ENCODE measurements around the gene THBS2.

The THBS2 gene

DNA sequence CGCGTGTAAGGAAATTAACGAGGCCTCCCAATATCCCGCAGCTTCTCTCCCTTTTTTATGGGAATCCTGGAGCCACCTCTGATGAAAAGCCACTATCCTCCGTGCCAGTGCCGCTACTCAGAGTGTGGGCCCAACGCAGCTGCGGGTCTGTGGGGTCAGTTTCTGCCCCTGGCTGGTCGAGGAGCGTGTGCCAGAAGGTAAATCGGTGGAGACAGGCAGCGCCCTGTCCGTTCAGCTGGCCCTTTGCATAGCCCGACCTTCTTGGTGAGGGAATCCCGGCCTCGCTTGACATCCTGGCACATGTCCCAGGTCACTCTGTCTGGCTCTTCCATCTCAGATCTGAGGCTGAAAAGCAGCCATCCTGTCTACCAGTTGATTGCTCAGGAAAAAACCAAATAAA is 4.6 kb downstream of the THBS2 start:
- DNase-seq: no peak

DNA sequence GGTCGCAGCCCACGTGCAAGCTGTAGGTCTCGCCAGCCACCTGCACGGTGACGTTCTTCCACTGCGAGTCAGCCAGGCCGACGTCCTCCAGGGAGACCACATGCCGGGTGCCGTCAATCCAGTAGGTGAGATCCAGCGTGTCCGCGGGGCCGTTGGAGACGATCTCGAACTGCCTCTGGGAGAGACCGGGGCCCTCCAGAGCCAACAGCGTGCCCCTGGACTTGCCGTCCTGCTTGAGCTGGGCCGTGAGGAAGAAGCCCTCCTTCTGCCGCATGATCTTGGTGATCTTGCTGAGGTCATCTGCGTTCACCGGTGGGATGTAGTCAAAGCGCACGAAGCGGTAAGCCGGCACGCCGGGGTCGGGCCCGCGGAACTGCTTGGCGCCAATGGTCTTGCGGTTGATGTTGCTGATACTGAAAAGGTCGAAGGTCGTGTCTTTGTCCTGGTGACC is 5.1 kb downstream of the THBS2 start:
- DNase-seq: no peak

DNA sequence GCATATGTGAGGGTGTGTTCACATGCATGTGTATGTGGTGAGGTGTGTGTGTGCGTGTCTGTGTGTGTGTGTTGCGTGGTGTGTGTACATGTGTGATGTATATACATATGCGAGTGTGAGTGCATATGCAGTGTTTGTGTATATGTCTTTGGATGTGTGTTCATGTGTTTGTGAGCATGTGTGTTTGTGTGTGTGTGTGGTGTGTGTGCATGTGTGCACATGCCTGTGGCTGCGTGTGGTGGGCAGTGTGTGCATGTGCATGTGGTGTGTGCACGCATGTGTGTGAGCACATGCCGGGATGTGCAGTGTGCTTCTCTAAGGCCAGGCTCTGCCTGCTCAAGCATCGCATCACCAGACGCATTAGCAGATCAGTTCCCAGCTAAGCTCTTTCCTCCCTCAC is 5.7 kb downstream of the THBS2 start:
- DNase-seq: no peak

DNA sequence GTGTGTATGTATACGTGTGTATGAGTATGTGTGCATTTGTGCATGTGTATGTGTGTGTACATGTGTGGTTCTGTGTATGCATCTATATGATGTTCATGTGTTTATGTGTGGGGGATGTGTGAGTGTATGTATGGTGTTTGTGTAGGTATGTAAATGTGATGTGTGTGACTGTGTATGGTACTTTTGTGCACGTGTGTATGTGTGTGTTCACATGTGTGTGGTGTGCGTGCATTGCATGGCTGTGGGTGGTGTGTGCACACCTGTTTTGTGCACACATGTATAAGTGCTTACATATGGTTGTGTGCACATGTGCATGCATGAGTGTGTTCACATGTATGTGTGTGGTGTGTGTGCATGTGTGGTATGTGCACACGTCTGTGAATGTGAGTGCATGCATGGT is 6.2 kb downstream of the THBS2 start:
- no peak for DNase-seq

DNA sequence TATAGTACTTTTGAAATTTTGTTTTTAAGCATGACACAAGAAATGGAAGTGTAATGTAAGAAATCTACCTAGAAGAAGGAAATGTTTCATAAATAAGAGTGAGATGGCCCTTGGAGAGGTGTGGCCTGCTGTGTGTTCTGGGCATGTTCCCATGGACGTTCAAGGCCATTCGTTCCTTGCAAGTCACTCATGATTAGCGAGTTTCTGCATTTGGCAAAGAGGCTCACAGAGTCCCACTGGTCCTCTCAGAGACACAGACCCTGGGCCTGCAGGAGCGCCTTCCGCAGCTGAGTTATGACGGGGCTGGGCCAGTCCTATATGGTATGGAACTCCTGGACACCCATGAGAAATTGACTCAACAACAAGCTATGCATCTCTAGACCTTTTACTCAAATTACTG is 7.2 kb downstream of the THBS2 start:
- DNase-seq: no peak

DNA sequence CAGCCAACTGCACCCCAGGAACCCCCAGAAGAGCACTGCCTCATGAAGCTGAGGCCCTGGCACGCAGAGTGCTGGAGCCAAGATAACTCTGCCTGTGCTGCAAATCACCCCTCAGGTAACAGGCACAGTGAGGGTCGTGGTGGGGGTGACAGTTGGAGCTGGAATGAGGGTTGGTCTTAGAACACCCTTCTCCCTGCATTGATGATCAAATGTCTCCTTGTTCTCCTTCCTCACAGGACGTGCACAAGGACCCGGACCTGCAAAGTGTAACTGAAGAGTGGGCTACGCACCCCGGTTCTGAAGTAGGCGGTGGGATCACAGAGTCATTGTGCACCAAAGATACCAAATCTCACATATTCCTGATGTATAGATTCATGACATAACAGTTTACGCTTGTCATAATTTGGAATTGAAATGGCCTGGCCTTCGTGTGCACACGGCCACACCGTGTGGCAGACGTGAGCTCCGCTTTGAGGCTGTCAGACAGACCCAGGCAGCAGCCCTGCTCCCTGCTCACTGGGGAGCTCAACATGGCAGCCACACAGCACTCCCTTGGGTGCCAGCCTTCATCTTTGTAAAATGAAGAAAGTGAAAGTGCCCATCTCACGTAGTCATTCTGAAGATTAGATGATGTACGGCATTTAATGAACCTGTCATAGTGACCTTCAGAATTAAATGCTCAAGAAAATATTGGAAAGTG is 8.8 kb downstream of the THBS2 start:
- DNase-seq: no peak

DNA sequence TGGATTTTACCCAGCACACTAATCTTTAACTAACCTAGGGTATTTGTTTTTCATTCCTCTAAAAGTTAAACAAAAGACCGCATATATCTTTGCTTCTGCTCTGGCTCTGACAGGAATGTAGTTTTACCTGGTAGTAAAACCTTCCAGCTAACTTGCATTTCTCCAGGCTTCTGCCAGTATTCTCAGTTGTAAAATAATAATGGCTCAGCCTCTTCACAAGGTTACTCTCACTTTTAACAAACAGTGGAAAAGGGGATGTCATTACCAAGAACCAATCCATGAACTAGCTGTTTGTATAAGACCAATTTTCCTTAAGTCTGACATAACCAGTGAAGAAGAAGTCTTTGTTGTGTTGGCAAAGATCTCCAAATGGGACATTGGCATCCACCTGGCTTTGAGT is 10.0 kb downstream of the THBS2 start:
- DNase-seq: no peak

DNA sequence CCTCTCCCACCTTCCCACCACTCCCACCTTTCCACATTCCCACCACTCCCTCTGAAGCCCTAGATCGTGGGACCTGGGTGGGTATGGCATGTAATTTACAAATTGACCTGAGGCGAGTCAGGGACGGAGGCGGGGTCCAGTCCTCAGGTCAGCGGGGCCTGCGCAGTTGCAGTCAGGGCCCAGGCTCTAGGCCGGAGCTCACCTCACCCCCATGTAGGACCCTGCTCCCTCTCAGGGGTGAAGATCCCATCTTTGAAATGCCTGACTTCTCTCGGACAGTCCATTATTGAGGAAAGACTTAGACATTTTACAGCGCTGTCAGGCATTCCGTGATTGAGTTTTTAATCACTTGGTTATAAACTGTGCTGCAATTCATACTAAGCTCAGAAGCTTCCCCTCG is 10.5 kb downstream of the THBS2 start:
- DNase-seq: no peak

DNA sequence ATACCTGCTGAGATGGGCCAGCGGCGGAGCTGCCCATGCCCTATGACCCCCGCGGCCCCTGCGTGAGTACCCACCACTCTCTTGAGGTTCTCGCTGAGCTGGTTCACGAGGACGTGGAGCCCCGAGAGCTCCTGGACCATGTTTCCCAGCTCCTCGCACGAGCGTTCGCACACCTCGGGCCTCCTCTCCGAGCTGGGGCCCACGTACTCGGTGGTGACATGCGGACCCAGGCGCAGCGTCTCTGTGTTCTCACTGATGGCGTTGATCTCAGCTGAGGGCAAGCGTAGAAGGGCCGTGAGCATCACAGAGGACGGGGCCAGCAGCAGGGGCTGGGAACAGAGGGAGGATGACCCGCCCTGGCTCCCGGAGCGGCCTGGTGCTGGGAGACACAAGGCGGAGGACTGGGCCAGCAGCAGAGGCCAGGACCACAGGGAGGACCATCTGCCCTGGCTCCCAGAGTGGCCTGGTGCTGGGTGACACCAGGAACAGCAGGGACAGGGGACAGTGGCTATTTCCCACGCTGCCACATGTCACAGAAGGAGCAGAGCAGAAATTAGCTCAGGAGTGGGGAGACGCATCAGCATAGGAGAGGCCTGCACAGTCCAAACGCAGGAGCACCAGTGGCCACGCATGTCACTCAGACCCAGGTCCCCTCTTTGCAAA is 11.8 kb downstream of the THBS2 start:
- DNase-seq: no peak

DNA sequence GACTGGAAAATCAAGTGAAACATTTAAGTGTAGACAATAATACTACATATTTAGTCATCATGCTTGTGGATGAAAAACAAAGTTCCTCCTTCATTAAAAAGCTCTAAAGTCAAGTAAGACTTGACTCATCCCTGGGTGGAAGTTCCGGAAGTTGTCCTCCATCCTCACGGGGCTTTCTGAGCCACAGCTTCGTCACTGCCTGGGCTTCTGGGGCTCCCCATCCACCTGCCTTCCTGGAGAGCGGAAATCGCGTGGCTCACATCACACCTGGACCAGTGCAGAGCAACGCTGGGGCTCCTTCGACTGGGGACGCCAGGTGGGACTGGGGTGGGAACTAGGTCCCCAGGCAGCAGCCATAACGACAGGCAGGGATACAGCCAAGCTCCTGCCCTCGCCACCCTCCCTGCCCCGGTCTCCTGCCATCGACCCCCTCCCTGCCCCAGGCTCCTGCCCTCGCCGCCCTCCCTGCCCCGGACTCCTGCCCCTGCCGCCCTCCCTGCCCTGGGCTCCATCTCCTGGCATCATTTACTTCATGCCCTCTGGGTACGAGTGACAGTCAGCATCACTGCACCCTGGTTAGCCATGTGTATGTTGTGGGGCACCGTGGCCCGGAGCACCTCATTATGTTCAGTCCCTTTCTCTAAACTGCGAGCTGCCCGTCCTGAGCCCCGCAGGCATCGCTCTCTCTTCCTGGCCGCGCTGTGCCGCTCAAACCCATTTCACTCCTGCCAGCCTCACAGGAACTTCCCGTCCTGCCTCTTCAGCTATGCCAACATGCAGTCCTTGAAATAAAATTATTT is 12.9 kb downstream of the THBS2 start:
- no peak for DNase-seq

DNA sequence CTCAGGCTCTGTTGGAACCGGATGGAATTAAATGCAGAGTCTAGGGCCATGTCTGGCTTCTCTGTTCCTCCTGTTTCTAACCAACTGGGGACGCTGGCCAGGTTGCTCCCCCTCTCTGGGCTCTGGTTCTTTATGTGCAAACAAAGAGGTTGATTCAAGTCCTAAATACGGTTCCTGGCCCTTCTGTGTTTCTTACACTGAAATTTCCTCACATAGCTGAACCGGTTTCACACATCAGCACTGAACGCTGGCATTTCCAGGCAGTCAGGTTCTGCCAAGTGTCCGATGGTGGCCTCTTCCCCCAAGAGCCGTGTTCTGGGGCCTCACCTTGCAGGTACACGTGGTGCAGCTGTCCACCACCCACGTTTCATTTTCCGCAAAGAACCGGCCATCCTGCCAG is 13.5 kb downstream of the THBS2 start:
- no peak for DNase-seq

DNA sequence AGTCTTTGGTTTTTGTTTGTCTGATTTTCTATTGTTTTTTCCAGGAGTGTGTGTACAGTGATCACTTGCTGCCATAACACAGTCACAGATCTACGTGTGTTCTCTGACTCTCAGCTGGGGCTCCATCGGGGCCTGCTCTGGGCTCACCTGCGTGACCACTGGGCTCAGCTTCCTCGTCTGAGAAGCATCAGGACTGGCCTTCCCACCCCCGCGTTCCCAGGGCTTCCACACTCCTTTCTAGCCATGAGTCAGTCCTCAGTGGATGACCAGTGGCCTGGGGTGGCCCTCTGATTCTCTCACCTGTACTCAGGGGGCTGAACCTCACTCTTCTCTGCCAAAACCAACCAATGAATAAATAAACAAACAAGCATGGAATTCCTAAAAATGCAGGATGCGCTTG is 14.5 kb downstream of the THBS2 start:
- no peak for DNase-seq

DNA sequence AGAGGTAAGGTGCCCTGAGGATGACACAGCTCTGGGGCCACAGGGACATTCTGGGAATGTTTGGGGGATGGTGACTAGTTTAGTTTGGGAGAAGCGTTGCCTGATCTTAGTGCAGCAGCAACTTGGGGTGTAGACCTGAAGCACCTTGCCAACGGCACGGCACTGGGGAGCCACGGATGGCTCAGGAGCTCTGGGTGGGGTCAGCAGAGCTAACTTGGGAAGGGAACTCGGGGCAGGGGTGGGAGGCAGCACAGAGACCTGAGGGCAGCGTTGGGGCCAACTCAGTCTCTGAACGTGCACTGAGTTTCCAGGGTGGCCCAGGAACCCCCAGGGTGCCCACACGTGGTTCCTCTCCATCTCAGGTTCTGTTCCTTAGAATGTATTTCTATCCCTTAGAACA is 14.9 kb downstream of the THBS2 start:
- DNase-seq: no peak

DNA sequence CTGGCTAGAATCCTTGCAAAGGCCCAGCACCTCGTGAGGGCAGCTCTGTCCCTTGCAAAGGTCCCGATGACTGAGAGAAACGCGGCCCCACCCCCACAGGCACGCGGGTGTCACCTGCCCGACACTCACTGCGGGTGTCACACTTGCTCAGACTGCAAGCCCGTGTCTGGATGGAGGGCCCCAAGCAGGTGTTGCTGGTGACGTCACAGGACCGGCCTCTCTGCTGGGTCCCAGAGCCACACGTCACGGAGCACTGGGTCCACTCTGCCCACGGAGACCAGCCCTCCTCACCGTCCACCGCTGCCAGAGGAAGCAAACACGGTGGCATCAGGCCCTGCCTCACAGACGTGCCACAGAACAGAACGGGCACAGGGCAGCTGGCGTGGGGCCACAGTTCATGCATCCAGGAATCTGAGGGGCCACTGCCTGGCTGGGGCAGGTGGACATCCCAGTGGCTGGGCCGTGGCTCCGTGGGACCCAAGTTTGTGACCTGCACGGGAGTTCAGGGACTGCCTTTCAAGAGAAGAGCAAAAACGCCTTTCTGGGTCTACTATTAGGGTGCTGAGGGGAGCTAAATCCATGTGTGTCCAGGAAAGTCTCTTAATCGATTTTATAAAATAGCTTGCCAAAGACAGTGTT is 16.0 kb downstream of the THBS2 start:
- no peak for DNase-seq

DNA sequence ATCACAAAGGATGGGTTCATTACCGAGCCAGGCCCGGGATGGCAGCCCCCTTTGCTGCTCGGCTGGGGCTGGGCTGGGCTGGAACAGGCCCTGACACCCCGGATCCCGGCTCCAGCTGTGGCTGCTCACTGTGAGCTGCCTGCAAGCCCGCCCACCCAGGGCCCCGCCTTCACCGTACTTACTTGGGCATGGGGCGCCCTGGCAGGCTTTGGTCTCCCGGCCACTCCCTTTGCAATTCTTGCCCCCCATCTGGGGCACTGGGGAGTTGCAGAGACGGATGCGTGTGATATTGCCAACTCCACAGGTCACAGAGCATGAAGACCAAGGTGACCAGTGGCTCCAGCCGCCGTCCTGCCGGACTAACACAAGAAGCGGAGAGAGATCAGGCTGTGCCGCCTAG is 16.7 kb downstream of the THBS2 start:
- no peak for DNase-seq

DNA sequence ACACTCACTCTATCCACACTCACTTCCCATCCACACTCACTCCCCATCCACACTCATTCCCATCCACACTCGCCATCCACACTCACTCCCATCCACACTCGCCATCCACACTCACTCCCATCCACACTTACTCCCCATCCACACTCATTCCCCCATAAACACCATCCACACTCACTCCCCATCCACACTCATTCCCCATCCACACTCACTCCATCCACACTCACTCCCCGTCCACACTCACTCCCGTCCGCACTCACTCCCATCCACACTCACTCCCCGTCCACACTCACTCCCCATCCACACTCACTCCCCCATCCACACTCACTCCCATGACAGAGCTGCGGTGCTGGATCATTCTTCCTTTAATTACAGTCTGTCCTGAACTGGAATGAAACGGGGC is 17.1 kb downstream of the THBS2 start:
- no peak for DNase-seq

DNA sequence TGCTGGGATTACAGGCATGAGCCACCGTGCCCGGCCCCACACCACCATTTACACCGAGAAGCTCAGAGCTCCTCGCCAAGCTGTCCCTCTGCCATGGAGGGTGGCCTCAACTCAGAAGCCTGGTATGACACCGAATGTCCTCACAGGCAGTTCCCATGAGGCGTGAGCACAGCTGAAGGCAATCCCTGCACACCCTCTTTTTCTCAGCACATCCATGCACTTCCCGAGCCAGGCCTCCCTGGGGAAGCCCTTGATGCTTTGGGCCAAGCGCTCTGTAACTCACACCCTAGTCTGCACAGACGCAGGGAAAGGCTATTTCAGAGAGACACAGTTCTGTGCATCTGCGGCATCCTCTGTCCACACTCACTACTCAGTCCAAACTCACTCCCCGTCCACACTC is 18.4 kb downstream of the THBS2 start:
- no peak for DNase-seq

DNA sequence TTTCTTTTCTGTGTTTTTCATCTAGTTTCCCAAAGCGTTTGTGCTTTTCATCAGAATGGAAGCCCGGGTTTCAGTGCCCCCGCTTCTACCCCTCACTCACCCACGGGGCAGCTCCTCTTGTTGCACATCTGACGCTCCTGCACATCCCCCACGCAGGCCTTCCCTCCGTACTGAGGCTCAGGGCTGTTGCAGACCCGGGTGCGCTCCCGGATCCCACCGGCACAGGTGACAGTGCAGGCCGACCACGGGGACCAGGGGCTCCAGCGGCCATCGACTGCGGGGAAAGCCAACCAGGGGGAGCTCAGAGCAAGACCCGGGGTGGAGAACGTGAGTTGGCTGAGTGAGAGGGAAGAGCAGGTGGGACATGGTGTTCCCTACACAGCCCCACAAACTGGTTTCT is 19.0 kb downstream of the THBS2 start:
- no peak for DNase-seq

DNA sequence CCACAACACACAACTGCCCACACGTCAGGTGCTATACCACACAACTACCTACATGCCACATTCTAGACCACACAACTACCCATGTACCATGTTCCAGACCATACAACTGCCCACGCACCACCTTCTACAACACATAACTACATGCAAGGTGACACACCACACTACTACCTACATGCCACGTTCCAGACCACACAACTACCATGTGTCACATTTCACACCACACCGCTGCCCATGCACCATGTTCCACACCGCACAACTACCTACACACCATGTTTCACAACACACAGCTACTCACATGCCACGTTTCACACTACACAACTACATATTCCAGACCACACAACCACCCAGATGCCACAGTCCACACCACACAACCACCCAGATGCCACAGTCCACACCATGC is 19.8 kb downstream of the THBS2 start:
- DNase-seq: no peak

DNA sequence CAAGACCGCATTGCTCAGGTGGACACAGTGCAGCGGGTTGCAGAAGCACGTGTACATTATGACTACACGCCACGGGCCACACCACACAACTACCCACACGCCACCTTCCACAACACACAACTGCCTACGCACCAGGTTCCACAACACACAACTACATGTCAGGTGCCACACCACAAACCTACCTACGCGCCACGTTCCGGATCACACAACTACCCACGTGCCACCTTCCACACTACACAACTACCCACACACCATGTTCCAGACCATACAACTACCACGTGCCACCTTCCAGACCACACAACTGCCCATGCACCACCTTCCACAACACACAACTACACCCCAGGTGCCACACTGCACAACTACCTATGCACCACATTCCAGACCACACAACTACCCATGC is 20.5 kb downstream of the THBS2 start:
- no peak for DNase-seq

DNA sequence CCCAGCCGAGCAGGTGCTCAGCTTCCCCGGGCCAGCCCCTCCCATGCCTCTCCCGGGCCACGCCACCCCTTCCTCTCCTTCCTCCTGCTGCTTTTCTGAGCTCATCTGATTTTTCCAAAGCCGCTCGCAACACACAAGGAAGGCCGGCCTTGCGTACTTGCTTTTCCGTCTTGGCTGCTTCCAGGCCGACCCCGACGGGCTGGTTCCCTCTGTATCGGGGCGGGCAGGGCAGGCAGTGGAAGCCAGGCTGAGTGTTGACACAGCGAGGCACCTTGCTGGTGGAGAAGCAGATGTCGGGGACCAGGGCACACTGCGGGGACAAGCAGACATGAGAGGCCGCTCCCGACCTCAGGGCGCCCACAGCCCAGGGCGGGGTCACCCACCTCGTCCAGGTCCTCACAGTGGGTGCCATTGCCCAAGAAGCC is 21.1 kb downstream of the THBS2 start:
- no peak for DNase-seq

DNA sequence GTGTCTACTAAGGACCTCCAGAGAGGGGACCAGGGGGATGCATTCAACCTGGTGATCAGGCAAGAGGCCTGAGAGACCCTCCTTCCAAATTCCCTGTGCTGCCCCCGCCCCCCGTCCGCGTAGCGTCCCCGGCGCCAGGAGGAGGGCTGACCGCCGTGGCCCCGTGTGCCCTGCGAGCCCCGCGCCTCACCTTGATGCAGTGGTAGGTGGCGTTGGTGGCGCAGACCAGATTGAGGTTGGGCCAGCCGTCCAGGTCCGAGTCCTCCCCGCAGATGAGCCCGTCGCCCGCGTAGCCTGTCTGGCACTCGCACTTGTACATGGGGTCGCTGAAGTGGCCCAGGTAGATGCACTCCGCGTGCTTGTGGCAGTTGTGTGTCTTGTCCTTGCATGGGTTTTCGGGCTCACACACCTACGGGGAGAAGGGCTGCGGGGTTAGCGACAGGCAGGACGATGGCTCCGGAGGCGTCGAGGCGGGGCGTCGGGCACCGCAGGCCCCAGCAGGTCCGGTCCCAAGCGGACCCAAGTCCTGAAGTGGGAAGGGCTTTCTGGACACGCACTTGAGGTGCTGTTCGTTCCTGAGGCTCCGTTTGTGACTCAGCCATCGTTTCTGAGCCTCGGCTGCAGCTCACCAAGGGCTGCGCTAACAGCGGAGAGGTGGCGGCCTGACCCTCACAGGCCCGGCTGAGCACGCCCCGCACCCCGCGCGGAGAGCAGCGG is 21.7 kb downstream of the THBS2 start:
- no peak for DNase-seq
